Testis (tissue), 3 donors: ENCODE measurements around the gene PLEKHM1. TPM values are rescaled to one million over a fixed set of nuclear protein-coding genes. Genes with fewer than 3 reads are reported as not detected.
A peak's percentile ranks its signal among the peaks of the same experiment; 100 is the strongest.

Experiments used
- DNase-seq: peaks from one replicate; pipeline ENCODE4 v3.0.0-alpha.2; 2019
- H3K27ac ChIP-seq, 2 donors: fragments of 200-600 bp; sonication (generic); one replicate each; pipeline ENCODE4 v1.5.1; 2019
- H3K27me3 ChIP-seq: fragments of 200-600 bp; sonication (generic); one replicate; pipeline ENCODE4 v1.5.1; 2019
- H3K36me3 ChIP-seq: fragments of 200-600 bp; sonication (generic); one replicate; pipeline ENCODE4 v1.5.1; 2017; ENCODE audit warnings: low read depth; ENCODE audit errors: missing control alignments
- H3K4me1 ChIP-seq: fragments of 200-600 bp; sonication (generic); one replicate; pipeline ENCODE4 v1.5.1; 2019
- H3K4me3 ChIP-seq, 2 donors: fragments of 200-600 bp; sonication (generic); one replicate each; pipeline ENCODE4 v1.5.1; 2017 to 2019
- H3K9me3 ChIP-seq: fragments of 200-600 bp; sonication (generic); one replicate; pipeline ENCODE4 v1.5.1; 2017
- POLR2A ChIP-seq: fragments of 450-650 bp; IDR thresholded peaks from one replicate; pipeline ENCODE4 v1.6.1; 2017; ENCODE audit warnings: antibody characterized with exemption, mild to moderate bottlenecking, moderate library complexity
- WGBS, 2 donors: methylation state at CpG; one replicate each; pipeline ENCODE4 v1.1.5; 2018; 5-methylcytosine and 5-hydroxymethylcytosine counted together
- intact Hi-C: fragments of 100-400 bp; cut with DNase I; formaldehyde crosslinking; loops from one replicate; pipeline ENCODE4 v1.15.1; 2023; ENCODE audit warnings: low total_unique reads
- polyA plus RNA-seq: library from polyadenylated mRNA; stranded (reverse); fragments of 350-450 nt; fragmentation: Illumina TruSeq; extraction: RNeasy Lipid Tissue Mini Kit (QIAGEN cat#74804); gene quantifications from one replicate; pipeline ENCODE4 v1.2.3, GENCODE V29; 2014; ENCODE audit warnings: low read depth, low replicate concordance; ENCODE audit not compliant: insufficient read depth
- total RNA-seq, 2 donors: library from RNA; depleted of rRNA; stranded (reverse); fragments of >200 nt; gene quantifications; one replicate each; pipeline ENCODE4 v1.2.3, GENCODE V29; 2016
- TF ChIP-seq, protein P1 (sequence below), 3 experiments: fragments of 450-650 bp in 2 of 3; fragments of 200-600 bp in 1 of 3; sonication (generic) in 1 of 3; IDR thresholded peaks; one replicate each; pipeline ENCODE4 v1.5.1; 2016 to 2019; ENCODE audit warnings: antibody characterized with exemption in 3 of 3, mild to moderate bottlenecking in 2 of 3, moderate library complexity in 1 of 3

PLEKHM1 gene
- total and polyA plus RNA-seq, 3 donors from 2014 or later: 17.8 to 39.1 (median 31.8) TPM

DNA sequence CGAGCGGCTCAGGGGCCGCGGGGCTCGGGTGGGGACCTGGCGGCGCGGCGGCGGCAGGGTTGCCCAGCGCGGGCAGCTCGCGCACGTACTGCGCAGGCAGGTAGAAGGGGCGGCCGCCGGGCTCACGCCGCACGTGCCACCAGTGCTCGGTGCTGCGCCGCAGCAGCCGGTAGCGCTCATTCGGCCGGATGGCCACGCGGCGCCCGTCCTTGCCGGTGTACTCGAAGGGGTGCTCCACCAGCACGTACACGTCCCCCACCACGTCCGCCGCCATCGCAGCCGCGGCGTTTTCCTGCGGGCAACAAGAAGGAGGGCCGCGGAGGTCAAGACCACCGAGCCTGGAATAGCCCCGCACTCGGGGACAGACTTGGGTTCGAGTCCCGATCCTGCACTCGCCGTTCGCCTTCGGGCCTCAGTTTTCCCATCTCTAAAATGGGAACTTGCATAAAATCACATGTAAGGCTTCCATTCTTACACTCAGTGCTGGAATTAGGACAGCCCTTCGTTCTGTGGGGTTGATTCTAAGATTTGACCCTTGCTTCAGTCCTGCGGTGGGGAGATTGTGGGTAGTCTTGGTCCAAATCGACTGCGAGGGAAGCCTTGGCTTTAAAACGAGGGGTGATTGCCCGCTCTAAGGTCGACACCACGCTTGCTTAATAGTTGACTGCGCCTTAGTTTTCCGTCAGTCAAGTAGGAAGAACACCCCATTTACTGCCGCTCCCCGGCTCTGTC lies 60.3 kb downstream of the PLEKHM1 start:
- 14 to 23% methylated on average over 31 to 65 of the region's 68 CpGs for WGBS, 2 donors
- H3K9me3 ChIP-seq: no peaks in the 10 kb centered on the region
- H3K4me1 ChIP-seq: peaks cover 25% of the 10 kb centered on the region
- intact Hi-C loops: no loop called here
- no peaks in the 10 kb centered on the region for H3K36me3 ChIP-seq
- no peaks in the 10 kb centered on the region for H3K27me3 ChIP-seq
- no peak overlapping the region for H3K4me3 ChIP-seq
- no peak for DNase-seq
- H3K27ac ChIP-seq: no peak overlapping the region
- no peak for TF ChIP-seq POLR2A
- TF ChIP-seq, protein P1, sequence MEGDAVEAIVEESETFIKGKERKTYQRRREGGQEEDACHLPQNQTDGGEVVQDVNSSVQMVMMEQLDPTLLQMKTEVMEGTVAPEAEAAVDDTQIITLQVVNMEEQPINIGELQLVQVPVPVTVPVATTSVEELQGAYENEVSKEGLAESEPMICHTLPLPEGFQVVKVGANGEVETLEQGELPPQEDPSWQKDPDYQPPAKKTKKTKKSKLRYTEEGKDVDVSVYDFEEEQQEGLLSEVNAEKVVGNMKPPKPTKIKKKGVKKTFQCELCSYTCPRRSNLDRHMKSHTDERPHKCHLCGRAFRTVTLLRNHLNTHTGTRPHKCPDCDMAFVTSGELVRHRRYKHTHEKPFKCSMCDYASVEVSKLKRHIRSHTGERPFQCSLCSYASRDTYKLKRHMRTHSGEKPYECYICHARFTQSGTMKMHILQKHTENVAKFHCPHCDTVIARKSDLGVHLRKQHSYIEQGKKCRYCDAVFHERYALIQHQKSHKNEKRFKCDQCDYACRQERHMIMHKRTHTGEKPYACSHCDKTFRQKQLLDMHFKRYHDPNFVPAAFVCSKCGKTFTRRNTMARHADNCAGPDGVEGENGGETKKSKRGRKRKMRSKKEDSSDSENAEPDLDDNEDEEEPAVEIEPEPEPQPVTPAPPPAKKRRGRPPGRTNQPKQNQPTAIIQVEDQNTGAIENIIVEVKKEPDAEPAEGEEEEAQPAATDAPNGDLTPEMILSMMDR (IDR thresholded peaks at IDR 0.05): no peak

DNA sequence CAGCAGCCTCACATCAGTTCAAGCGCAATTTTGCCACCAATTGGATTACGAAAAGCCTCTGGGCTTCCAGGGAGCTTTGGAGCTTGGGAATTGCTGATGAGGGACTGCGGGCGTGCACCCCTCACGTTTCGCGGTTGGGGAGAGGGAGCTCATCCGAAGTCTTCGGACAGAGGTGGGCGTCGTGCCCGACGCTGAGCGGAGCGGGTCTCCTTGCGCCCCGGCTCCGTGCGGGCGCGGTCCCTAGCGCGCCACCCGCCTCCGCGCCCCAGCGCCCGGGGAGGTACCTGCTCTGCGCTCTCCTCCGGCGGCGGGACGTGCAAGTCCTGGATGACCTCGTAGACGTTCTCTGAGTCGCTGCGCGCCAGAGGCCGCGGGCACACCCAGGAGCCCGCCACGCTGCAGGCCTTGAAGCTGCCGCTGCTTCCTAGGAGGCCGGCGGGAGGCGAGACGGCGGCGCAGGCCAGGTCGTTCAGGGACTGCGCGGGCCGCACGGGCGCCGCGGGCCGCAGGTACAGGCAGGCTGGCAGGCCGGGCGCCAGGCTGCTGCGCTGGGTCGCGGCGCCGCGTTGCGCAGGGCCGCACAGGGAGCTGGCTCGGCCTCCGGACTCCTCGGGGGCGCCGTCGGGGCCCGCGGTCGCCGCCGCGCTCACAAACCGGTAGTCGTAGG lies 61.0 kb downstream of the PLEKHM1 start:
- no peak overlapping the region for H3K27ac ChIP-seq
- intact Hi-C loops: no loop called here
- DNase-seq: no peak

DNA sequence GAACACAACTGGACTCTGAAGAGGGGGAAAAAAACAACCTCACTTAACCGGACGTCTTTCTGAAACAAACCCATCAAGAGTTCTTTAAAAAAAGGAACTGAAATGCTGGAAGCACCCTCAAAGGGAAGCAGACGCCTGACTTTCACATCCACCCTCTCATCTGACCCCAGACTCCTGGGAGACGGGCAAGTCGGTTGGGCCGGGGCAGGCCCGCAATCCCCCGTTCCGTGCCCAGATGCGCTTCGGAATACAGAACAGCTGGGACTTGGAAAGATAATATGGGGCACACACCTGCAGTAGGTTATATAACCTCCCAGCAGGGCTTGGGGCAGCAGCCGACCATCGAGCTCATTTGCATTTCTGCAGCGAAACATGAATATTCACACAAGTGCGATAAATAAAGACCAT lies 61.6 kb downstream of the PLEKHM1 start:
- Histone ChIP-seq H3K4me1 (peaks cover 25% of the 10 kb centered on the region), H3K36me3 (no peaks in the 10 kb centered on the region), H3K27me3 (no peaks in the 10 kb centered on the region), H3K27ac (no peak overlapping the region), H3K4me3 (peak overlapping the region in 1 of 2 donors; percentile 36), H3K9me3 (no peaks in the 10 kb centered on the region)
- WGBS, 2 donors: 34 to 38% methylated on average over 15 of the region's 15 CpGs
- intact Hi-C loops: no loop called here
- DNase-seq: no peak
- TF ChIP-seq POLR2A: no peak
- TF ChIP-seq, protein P1 (IDR thresholded peaks at IDR 0.05): no peak

More for the DNA sequence above, 61.0 kb downstream of the PLEKHM1 start:
- TF ChIP-seq POLR2A: no peak
- TF ChIP-seq, protein P1 (IDR thresholded peaks at IDR 0.05): no peak
- H3K4me3 ChIP-seq: peak overlapping the region in 1 of 2 donors; percentile 36
- H3K4me1 ChIP-seq: peaks cover 25% of the 10 kb centered on the region
- WGBS, 2 donors: 23 to 37% methylated on average over 7 to 22 of the region's 82 CpGs
- no peaks in the 10 kb centered on the region for H3K9me3 ChIP-seq
- H3K36me3 ChIP-seq: no peaks in the 10 kb centered on the region
- H3K27me3 ChIP-seq: no peaks in the 10 kb centered on the region

DNA sequence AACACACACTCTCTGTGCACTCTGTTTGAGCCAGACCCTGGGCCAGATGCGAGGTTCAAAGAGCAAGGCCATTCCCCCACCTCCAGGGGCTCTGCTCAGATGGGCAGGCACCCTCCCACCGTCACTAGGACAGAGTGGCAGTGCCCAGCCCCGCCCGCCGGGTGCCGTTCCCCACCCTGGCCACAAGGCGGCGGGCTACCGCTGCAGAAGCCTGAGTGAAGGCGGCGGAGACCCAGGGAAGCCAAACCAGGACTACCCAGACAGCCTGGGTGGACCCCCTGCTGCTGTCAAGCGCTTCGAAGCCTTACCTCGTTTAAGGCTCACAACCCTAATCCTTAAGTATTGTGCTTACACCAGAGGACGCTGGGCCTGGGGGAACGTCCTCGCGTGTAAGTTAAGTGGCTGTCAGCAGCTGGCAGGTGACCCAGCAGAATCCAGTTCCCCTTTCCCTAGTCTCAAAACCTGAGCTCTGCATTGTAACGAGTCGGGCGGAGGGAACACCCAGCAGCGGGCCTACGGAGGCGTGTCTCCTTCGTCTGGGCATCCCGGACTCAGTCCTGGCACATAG lies 62.4 kb downstream of the PLEKHM1 start:
- Histone ChIP-seq H3K4me1 (peaks cover 23% of the 10 kb centered on the region), H3K27me3 (no peaks in the 10 kb centered on the region), H3K4me3 (no peak overlapping the region), H3K36me3 (no peaks in the 10 kb centered on the region), H3K27ac (no peak overlapping the region), H3K9me3 (no peaks in the 10 kb centered on the region)
- intact Hi-C loops: no loop called here
- 3 to 12% methylated on average over 20 to 22 of the region's 26 CpGs for WGBS, 2 donors
- peak; percentile 78 for DNase-seq
- TF ChIP-seq, protein P1 (IDR thresholded peaks at IDR 0.05): peak; percentile 93 to 100 (median 95)
- no peak for TF ChIP-seq POLR2A
